OCI-LY7 (cell line): ENCODE measurements around the gene CDNF. TPM values are rescaled to one million over a fixed set of nuclear protein-coding genes. Genes with fewer than 3 reads are reported as not detected.

Source experiments
- BruUV-seq: library from RNA; stranded (reverse); fragments of 400-500 nt; replicated peaks from 2 replicates; lab custom pipeline; 2021; lab: Mats Ljungman, UMichigan
- CTCF ChIA-PET: fragments of 300-600 bp; sonication (Branson Sonifier 250); formaldehyde crosslinking; loops from one replicate; lab custom pipeline; 2022; ENCODE audit warnings: antibody characterized with exemption; ENCODE audit not compliant: unreplicated experiment; lab: Charles Lee
- POLR2A ChIA-PET: fragments of 300-600 bp; sonication (Branson Sonifier 250); formaldehyde crosslinking; loops from one replicate; lab custom pipeline; 2022; ENCODE audit warnings: antibody characterized with exemption; lab: Charles Lee
- DNase-seq: peaks from one replicate; pipeline ENCODE4 v3.0.0-alpha.2; 2015; ENCODE audit warnings: low spot score
- H2AFZ ChIP-seq: fragments of 200-600 bp; sonication (generic), shearing (Covaris generic); 2 replicates; pipeline ENCODE4 v1.6.1; 2014; ENCODE audit warnings: mild to moderate bottlenecking, antibody characterized with exemption, low read length, moderate library complexity
- H3K27ac ChIP-seq: fragments of 200-600 bp; sonication (generic); 2 replicates; pipeline ENCODE4 v1.5.1; 2014; ENCODE audit warnings: mixed run types, low read depth, mild to moderate bottlenecking, moderate library complexity, low read length, inconsistent platforms; ENCODE audit not compliant: poor library complexity, severe bottlenecking
- H3K36me3 ChIP-seq: fragments of 200-600 bp; sonication (generic); 2 replicates; pipeline ENCODE4 v1.6.1; 2014; ENCODE audit warnings: mild to moderate bottlenecking, antibody characterized with exemption, low read length, moderate library complexity, mixed read lengths; ENCODE audit not compliant: insufficient read depth
- H3K4me1 ChIP-seq: fragments of 200-600 bp; sonication (generic); 2 replicates; pipeline ENCODE4 v1.5.1; 2014; ENCODE audit warnings: mild to moderate bottlenecking, low read length; ENCODE audit not compliant: insufficient read depth, poor library complexity, severe bottlenecking
- H3K4me2 ChIP-seq: fragments of 200-600 bp; sonication (generic); 2 replicates; pipeline ENCODE4 v1.6.1; 2014; ENCODE audit warnings: mild to moderate bottlenecking, low read length
- H3K4me3 ChIP-seq: fragments of 200-600 bp; sonication (generic); 2 replicates; pipeline ENCODE4 v1.5.1; 2014; ENCODE audit warnings: mild to moderate bottlenecking, low read depth, low read length; ENCODE audit not compliant: poor library complexity, severe bottlenecking
- H3K79me2 ChIP-seq: fragments of 200-600 bp; sonication (generic); 2 replicates; pipeline ENCODE4 v1.6.1; 2016; ENCODE audit warnings: low read depth, mild to moderate bottlenecking, low read length, moderate library complexity, mixed read lengths; ENCODE audit not compliant: insufficient read depth
- H3K9me2 ChIP-seq: fragments of 200-600 bp; sonication (generic); 2 replicates; pipeline ENCODE4 v1.6.1; 2016; ENCODE audit warnings: mild to moderate bottlenecking, low read length, mixed read lengths; ENCODE audit not compliant: insufficient read depth
- H3K9me3 ChIP-seq: fragments of 200-600 bp; sonication (generic); 2 replicates; pipeline ENCODE4 v1.6.1; 2014; ENCODE audit warnings: mild to moderate bottlenecking, mixed run types, low read length, mixed read lengths
- H4K20me1 ChIP-seq: fragments of 200-600 bp; sonication (generic); 2 replicates; pipeline ENCODE4 v1.6.1; 2014; ENCODE audit warnings: mild to moderate bottlenecking, antibody characterized with exemption, low read length, moderate library complexity, mixed read lengths; ENCODE audit not compliant: insufficient read depth
- EZH2phosphoT487 ChIP-seq: fragments of 200-600 bp; sonication (generic); IDR thresholded peaks from 2 replicates; pipeline ENCODE4 v1.6.1; 2018; ENCODE audit warnings: low read depth, borderline replicate concordance, mild to moderate bottlenecking, mixed run types, antibody characterized with exemption, low read length, moderate library complexity, mixed read lengths
- intact Hi-C: fragments of 100-400 bp; cut with micrococcal nuclease; formaldehyde crosslinking; loops from one replicate; pipeline ENCODE4 v1.10.0; 2022; ENCODE audit not compliant: unreplicated experiment
- total RNA-seq, 2 experiments: library from RNA; depleted of rRNA in 1 of 2; stranded (reverse); fragments of >200 nt in 1 of 2; shearing (Covaris generic) in 1 of 2; gene quantifications; 2 replicates each; pipeline ENCODE4 v1.2.3, GENCODE V29; 2014 to 2022
- TF ChIP-seq, protein P1 (sequence below): fragments of 200-600 bp; sonication (generic); conservative IDR thresholded peaks from 2 replicates; pipeline ENCODE4 v1.5.1; 2014; ENCODE audit warnings: mild to moderate bottlenecking, antibody characterized with exemption, low read length, moderate library complexity, mixed read lengths

The CDNF gene
- total RNA-seq, 2 experiments from 2014 or later, result 3.2 to 3.7 TPM

DNA sequence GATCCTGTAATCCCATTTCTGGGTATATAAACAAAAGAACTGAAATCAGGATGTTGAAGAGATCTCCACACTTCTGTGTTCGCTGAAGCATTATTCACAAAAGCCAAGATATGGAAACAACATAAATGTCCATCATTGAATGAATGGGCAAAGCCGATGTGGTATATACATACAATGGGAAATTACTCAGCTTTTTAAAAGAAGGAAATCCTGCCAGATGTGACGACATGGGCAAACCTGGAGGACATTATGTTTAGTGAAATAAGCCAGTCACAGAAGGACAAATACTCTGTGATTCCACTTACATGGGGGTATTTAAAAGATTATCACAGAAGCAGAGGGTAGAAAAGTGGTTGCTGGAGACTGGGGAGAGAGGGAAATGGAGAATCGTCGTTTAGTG lies 39.2 kb downstream of the CDNF start:
- H3K9me3 ChIP-seq, result no peaks in the 10 kb centered on the region
- H4K20me1 ChIP-seq, result no peaks in the 10 kb centered on the region
- peak overlapping the region; percentile 45 for H3K4me2 ChIP-seq
- intact Hi-C loops, result no loop called here
- ChIA-PET CTCF (no interaction called here), POLR2A (interaction anchor here (0.7 to 1.8 kb wide), 4 partner anchors 11 to 182 kb away, joined by 3 to 6 read pairs (median 4); no protein-coding TSS in a partner anchor)
- TF ChIP-seq, protein P1, sequence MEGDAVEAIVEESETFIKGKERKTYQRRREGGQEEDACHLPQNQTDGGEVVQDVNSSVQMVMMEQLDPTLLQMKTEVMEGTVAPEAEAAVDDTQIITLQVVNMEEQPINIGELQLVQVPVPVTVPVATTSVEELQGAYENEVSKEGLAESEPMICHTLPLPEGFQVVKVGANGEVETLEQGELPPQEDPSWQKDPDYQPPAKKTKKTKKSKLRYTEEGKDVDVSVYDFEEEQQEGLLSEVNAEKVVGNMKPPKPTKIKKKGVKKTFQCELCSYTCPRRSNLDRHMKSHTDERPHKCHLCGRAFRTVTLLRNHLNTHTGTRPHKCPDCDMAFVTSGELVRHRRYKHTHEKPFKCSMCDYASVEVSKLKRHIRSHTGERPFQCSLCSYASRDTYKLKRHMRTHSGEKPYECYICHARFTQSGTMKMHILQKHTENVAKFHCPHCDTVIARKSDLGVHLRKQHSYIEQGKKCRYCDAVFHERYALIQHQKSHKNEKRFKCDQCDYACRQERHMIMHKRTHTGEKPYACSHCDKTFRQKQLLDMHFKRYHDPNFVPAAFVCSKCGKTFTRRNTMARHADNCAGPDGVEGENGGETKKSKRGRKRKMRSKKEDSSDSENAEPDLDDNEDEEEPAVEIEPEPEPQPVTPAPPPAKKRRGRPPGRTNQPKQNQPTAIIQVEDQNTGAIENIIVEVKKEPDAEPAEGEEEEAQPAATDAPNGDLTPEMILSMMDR, result no peak
- TF ChIP-seq EZH2phosphoT487, result no peak
- H3K4me3 ChIP-seq, result peak overlapping the region; percentile 7
- H3K27ac ChIP-seq, result no peak overlapping the region
- H3K4me1 ChIP-seq, result peaks cover 41% of the 10 kb centered on the region
- no peaks in the 10 kb centered on the region for H3K36me3 ChIP-seq
- peak overlapping the region; percentile 68; the same call in 1 of the 2 replicates for H2AFZ ChIP-seq
- H3K79me2 ChIP-seq, result no peaks in the 10 kb centered on the region
- H3K9me2 ChIP-seq, result no peaks in the 10 kb centered on the region
- peak; percentile 19 for DNase-seq
- no TSS peak for BruUV-seq

DNA sequence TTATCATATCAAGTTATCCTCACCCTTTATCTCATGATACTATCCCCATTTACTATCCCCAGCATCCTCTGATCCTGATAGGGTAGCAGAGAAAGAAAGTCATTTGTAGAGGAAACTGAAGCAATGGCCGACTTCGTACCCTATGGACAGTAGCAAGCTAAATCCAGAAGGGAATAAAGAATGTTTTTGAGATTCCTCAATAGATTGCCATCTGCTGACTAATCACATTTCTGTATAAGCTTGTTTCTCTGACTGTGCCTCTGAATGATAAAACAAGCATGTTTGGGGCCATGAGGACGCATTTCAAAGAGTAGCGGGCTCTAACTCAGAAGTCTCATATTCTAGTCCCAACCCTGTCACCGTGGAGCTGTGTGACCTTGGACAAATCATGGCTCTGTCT lies 49.9 kb downstream of the CDNF start:
- H3K27ac ChIP-seq, result no peak overlapping the region
- H3K4me2 ChIP-seq, result no peak overlapping the region
- no peak overlapping the region for H2AFZ ChIP-seq
- H3K4me1 ChIP-seq, result no peaks in the 10 kb centered on the region
- no peaks in the 10 kb centered on the region for H3K9me2 ChIP-seq
- BruUV-seq, result no TSS peak
- peaks cover 4% of the 10 kb centered on the region; the same call in 1 of the 2 replicates for H3K9me3 ChIP-seq
- ChIA-PET POLR2A (interaction anchor here (1.1 kb wide), 1 partner anchor 10 kb away, joined by 5 read pairs; no protein-coding TSS in a partner anchor), CTCF (no interaction called here)
- TF ChIP-seq, protein P1, result no peak
- no peak for TF ChIP-seq EZH2phosphoT487
- intact Hi-C loops, result no loop called here
- no peaks in the 10 kb centered on the region for H3K36me3 ChIP-seq
- no peaks in the 10 kb centered on the region for H4K20me1 ChIP-seq
- DNase-seq, result no peak
- no peak overlapping the region for H3K4me3 ChIP-seq
- no peaks in the 10 kb centered on the region for H3K79me2 ChIP-seq

DNA sequence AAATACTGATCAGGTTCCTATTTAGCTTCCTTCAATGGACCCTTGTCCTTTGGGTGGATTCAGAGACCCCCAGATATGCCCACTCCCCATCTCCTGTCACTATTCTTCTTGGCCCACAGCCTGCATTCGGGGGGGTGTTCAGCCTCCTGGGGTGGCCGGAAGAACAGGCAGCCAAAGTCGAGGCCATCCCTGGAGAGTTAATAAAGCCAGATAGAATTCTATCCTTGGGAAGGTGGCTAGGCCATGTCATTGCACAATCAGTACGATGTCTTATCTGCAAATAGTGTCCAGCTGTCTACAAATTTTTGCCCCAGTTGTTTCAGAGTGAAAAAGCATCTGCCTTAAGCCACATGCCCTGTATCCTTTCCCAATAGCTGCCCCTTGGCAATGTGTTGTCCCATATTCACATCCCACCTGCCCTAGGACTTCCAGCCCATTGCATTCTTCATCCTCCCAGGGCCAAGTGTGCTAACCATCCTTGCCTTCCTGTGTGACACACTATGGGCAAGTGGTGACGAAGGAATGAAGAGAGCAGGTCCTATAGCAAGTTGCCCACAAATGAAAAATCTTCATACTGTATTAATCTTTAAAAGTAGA lies 53.3 kb downstream of the CDNF start:
- ChIA-PET CTCF (no interaction called here), POLR2A (no interaction called here)
- H3K36me3 ChIP-seq, result no peaks in the 10 kb centered on the region
- H3K4me2 ChIP-seq, result no peak overlapping the region
- H3K27ac ChIP-seq, result no peak overlapping the region
- TF ChIP-seq, protein P1, result no peak
- no peaks in the 10 kb centered on the region for H3K79me2 ChIP-seq
- intact Hi-C loops, result no loop called here
- H4K20me1 ChIP-seq, result no peaks in the 10 kb centered on the region
- no TSS peak for BruUV-seq
- H2AFZ ChIP-seq, result no peak overlapping the region
- H3K9me3 ChIP-seq, result peaks cover 4% of the 10 kb centered on the region; the same call in 1 of the 2 replicates
- no peak overlapping the region for H3K4me3 ChIP-seq
- no peak for DNase-seq
- peaks cover 5% of the 10 kb centered on the region for H3K4me1 ChIP-seq
- no peaks in the 10 kb centered on the region for H3K9me2 ChIP-seq
